ACC112 (cell line): ENCODE measurements around the gene B2M.
"Not testable (repeated sequence)": the region's sequence is repeated elsewhere in the genome, so short reads cannot be mapped to it uniquely, and the experiment has no call there.

Experiments
- H2AFZ ChIP-seq: fragments of 200-600 bp; sonication (generic); one replicate; pipeline ENCODE4 v1.6.0; 2017; ENCODE audit warnings: antibody characterized with exemption, low read length; ENCODE audit not compliant: unreplicated experiment
- H3K27ac ChIP-seq: fragments of 200-600 bp; sonication (generic); 2 replicates; pipeline ENCODE4 v1.5.1; 2014; ENCODE audit warnings: low read depth, mild to moderate bottlenecking, antibody characterized with exemption, low read length, moderate library complexity
- H3K27me3 ChIP-seq: fragments of 200-600 bp; sonication (generic); 2 replicates; pipeline ENCODE4 v1.6.1; 2014; ENCODE audit warnings: mild to moderate bottlenecking, antibody characterized with exemption, low read length, moderate library complexity, mixed read lengths; ENCODE audit not compliant: insufficient read depth
- H3K36me3 ChIP-seq: fragments of 200-600 bp; sonication (generic); 2 replicates; pipeline ENCODE4 v1.6.1; 2016; ENCODE audit warnings: mild to moderate bottlenecking, antibody characterized with exemption, low read length, moderate library complexity, mixed read lengths; ENCODE audit not compliant: insufficient read depth
- H3K4me1 ChIP-seq: fragments of 200-600 bp; sonication (generic); one replicate; pipeline ENCODE4 v1.6.1; 2016; ENCODE audit warnings: low read length, mixed read lengths; ENCODE audit not compliant: insufficient read depth, unreplicated experiment, control insufficient read depth
- H3K4me3 ChIP-seq: fragments of 200-600 bp; sonication (generic); 2 replicates; pipeline ENCODE4 v1.5.1; 2014; ENCODE audit warnings: mild to moderate bottlenecking, low read depth, low read length
- H3K79me2 ChIP-seq: fragments of 200-600 bp; sonication (generic); one replicate; pipeline ENCODE4 v1.6.0; 2016; ENCODE audit warnings: low read length; ENCODE audit not compliant: control insufficient read depth, unreplicated experiment, insufficient read depth

Gene B2M

GRCh38 chr15:44700676-44701075, 10.6 kb upstream of the B2M start:
- not testable (repeated sequence) for H3K4me1 ChIP-seq, H3K4me3 ChIP-seq, H3K27me3 ChIP-seq, H3K36me3 ChIP-seq, H3K27ac ChIP-seq, H2AFZ ChIP-seq, H3K79me2 ChIP-seq

GRCh38 chr15:44705986-44706385, 5.3 kb upstream of the B2M start:
- Histone ChIP-seq H2AFZ (no peak overlapping the region), H3K4me1 (no peaks in the 10 kb centered on the region), H3K4me3 (no peak overlapping the region), H3K27ac (no peak overlapping the region), H3K79me2 (peaks cover 13% of the 10 kb centered on the region), H3K36me3 (peaks cover 15% of the 10 kb centered on the region; the same call in 1 of the 2 replicates), H3K27me3 (no peaks in the 10 kb centered on the region)

GRCh38 chr15:44706401-44706800, 4.9 kb upstream of the B2M start:
- no peaks in the 10 kb centered on the region for H3K27me3 ChIP-seq
- H2AFZ ChIP-seq, result no peak overlapping the region
- H3K4me1 ChIP-seq, result no peaks in the 10 kb centered on the region
- H3K27ac ChIP-seq, result no peak overlapping the region
- H3K79me2 ChIP-seq, result peaks cover 15% of the 10 kb centered on the region
- H3K4me3 ChIP-seq, result no peak overlapping the region
- peaks cover 15% of the 10 kb centered on the region; the same call in 1 of the 2 replicates for H3K36me3 ChIP-seq

DNA sequence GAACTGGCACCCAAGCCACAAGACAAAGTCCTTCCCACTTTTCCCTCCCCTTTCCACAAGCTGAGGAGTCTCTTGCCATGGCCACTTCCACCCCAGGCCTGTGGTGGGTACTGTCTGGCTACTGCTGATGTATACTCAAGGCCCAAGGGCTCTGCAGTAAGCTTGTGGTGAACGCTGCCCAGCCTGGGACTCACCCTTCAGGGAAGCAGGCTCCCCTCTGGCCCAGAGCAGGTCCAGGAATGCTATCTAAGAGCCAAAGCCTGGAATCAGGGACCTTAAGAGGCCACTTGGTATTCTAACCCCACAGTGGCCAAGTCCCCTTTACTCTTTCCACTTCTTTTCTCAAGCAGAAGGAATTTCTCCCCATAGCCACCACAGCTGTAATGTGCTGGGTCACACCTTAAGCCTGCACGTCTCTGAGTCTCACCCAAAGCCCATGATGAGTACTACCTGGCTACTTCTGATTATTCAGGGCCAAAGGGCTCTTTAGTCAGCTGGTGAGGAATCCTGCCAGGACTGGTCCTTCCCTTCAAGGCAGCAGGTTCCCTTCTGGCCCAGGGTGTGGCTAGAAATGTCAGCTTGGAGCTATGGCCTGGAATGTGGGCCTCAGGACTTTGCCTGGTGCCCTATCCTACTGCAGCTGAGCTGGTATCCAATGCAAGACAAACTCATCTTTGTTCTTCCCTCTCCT, 4.2 kb upstream of the B2M start:
- Histone ChIP-seq H3K79me2 (peaks cover 22% of the 10 kb centered on the region), H3K27ac (no peak overlapping the region), H3K4me1 (no peaks in the 10 kb centered on the region), H3K36me3 (peaks cover 16% of the 10 kb centered on the region; the same call in 1 of the 2 replicates), H3K4me3 (no peak overlapping the region), H3K27me3 (no peaks in the 10 kb centered on the region), H2AFZ (no peak overlapping the region)

DNA sequence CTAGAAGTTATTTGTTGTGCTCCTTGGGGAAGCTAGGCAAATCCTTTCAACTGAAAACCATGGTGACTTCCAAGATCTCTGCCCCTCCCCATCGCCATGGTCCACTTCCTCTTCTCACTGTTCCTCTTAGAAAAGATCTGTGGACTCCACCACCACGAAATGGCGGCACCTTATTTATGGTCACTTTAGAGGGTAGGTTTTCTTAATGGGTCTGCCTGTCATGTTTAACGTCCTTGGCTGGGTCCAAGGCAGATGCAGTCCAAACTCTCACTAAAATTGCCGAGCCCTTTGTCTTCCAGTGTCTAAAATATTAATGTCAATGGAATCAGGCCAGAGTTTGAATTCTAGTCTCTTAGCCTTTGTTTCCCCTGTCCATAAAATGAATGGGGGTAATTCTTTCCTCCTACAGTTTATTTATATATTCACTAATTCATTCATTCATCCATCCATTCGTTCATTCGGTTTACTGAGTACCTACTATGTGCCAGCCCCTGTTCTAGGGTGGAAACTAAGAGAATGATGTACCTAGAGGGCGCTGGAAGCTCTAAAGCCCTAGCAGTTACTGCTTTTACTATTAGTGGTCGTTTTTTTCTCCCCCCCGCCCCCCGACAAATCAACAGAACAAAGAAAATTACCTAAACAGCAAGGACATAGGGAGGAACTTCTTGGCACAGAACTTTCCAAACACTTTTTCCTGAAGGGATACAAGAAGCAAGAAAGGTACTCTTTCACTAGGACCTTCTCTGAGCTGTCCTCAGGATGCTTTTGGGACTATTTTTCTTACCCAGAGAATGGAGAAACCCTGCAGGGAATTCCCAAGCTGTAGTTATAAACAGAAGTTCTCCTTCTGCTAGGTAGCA, 851 bp upstream of the B2M start:
- peaks cover 17% of the 10 kb centered on the region for H3K4me1 ChIP-seq
- H3K4me3 ChIP-seq, result peak overlapping the region; percentile 95

GRCh38 chr15:44711743-44712345, 527 bp downstream of the B2M start:
- H3K4me3 ChIP-seq, result peak overlapping the region; percentile 95
- H3K27me3 ChIP-seq, result no peaks in the 10 kb centered on the region
- H3K4me1 ChIP-seq, result peaks cover 22% of the 10 kb centered on the region
- peak overlapping the region; percentile 83 for H3K27ac ChIP-seq
- H2AFZ ChIP-seq, result no peak overlapping the region
- H3K36me3 ChIP-seq, result peaks cover 59% of the 10 kb centered on the region
- peaks cover 70% of the 10 kb centered on the region for H3K79me2 ChIP-seq

More for the DNA sequence above, 851 bp upstream of the B2M start:
- Histone ChIP-seq H2AFZ (peak overlapping the region; percentile 37), H3K79me2 (peaks cover 56% of the 10 kb centered on the region), H3K36me3 (peaks cover 45% of the 10 kb centered on the region), H3K27me3 (no peaks in the 10 kb centered on the region), H3K27ac (peak overlapping the region; percentile 83)

DNA sequence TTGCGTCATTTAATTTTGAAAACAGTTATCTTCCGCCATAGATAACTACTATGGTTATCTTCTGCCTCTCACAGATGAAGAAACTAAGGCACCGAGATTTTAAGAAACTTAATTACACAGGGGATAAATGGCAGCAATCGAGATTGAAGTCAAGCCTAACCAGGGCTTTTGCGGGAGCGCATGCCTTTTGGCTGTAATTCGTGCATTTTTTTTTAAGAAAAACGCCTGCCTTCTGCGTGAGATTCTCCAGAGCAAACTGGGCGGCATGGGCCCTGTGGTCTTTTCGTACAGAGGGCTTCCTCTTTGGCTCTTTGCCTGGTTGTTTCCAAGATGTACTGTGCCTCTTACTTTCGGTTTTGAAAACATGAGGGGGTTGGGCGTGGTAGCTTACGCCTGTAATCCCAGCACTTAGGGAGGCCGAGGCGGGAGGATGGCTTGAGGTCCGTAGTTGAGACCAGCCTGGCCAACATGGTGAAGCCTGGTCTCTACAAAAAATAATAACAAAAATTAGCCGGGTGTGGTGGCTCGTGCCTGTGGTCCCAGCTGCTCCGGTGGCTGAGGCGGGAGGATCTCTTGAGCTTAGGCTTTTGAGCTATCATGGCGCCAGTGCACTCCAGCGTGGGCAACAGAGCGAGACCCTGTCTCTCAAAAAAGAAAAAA, 1.2 kb downstream of the B2M start:
- no peaks in the 10 kb centered on the region for H3K27me3 ChIP-seq
- H2AFZ ChIP-seq, result no peak overlapping the region
- H3K27ac ChIP-seq, result peak overlapping the region; percentile 83
- H3K4me1 ChIP-seq, result peaks cover 29% of the 10 kb centered on the region
- H3K36me3 ChIP-seq, result peaks cover 61% of the 10 kb centered on the region
- peaks cover 75% of the 10 kb centered on the region for H3K79me2 ChIP-seq
- peak overlapping the region; percentile 95 for H3K4me3 ChIP-seq

DNA sequence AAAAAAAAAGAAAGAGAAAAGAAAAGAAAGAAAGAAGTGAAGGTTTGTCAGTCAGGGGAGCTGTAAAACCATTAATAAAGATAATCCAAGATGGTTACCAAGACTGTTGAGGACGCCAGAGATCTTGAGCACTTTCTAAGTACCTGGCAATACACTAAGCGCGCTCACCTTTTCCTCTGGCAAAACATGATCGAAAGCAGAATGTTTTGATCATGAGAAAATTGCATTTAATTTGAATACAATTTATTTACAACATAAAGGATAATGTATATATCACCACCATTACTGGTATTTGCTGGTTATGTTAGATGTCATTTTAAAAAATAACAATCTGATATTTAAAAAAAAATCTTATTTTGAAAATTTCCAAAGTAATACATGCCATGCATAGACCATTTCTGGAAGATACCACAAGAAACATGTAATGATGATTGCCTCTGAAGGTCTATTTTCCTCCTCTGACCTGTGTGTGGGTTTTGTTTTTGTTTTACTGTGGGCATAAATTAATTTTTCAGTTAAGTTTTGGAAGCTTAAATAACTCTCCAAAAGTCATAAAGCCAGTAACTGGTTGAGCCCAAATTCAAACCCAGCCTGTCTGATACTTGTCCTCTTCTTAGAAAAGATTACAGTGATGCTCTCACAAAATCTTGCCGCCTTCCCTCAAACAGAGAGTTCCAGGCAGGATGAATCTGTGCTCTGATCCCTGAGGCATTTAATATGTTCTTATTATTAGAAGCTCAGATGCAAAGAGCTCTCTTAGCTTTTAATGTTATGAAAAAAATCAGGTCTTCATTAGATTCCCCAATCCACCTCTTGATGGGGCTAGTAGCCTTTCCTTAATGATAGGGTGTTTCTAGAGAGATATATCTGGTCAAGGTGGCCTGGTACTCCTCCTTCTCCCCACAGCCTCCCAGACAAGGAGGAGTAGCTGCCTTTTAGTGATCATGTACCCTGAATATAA, 2.0 kb downstream of the B2M start:
- Histone ChIP-seq H3K79me2 (peaks cover 75% of the 10 kb centered on the region), H3K27me3 (no peaks in the 10 kb centered on the region), H3K36me3 (peaks cover 63% of the 10 kb centered on the region), H3K27ac (peak overlapping the region; percentile 83; the same call in 1 of the 2 replicates), H2AFZ (no peak overlapping the region), H3K4me1 (peaks cover 33% of the 10 kb centered on the region), H3K4me3 (peak overlapping the region; percentile 95)

DNA sequence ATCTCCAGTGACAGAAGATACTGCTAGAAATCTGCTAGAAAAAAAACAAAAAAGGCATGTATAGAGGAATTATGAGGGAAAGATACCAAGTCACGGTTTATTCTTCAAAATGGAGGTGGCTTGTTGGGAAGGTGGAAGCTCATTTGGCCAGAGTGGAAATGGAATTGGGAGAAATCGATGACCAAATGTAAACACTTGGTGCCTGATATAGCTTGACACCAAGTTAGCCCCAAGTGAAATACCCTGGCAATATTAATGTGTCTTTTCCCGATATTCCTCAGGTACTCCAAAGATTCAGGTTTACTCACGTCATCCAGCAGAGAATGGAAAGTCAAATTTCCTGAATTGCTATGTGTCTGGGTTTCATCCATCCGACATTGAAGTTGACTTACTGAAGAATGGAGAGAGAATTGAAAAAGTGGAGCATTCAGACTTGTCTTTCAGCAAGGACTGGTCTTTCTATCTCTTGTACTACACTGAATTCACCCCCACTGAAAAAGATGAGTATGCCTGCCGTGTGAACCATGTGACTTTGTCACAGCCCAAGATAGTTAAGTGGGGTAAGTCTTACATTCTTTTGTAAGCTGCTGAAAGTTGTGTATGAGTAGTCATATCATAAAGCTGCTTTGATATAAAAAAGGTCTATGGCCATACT, 4.0 kb downstream of the B2M start:
- no peaks in the 10 kb centered on the region for H3K27me3 ChIP-seq
- peak overlapping the region; percentile 95 for H3K4me3 ChIP-seq
- H2AFZ ChIP-seq, result no peak overlapping the region
- no peak overlapping the region for H3K27ac ChIP-seq
- H3K79me2 ChIP-seq, result peaks cover 69% of the 10 kb centered on the region
- H3K4me1 ChIP-seq, result peaks cover 35% of the 10 kb centered on the region
- peaks cover 68% of the 10 kb centered on the region for H3K36me3 ChIP-seq
